ENCODE data around the gene ARPIN.

ARPIN gene

DNA sequence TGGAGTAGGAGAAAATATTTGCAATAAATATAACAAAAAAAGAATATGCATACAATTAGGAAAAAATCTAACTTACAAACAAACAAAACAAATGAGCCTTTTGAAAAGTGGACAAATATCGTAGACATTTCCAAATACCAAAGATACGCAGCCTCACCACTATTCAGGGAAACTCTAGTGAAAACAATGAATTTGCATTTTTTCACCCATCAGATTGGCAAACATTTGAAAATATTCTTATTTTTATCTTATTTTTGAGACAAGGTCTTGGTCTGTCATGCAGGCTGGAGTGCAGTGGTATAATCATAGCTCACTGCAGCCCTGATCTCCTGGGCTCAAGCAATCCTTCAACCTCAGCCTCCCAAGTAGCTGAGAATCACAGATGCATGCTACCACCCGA lies 34.4 kb downstream of the ARPIN start:
- TF ChIP-seq, protein P1, sequence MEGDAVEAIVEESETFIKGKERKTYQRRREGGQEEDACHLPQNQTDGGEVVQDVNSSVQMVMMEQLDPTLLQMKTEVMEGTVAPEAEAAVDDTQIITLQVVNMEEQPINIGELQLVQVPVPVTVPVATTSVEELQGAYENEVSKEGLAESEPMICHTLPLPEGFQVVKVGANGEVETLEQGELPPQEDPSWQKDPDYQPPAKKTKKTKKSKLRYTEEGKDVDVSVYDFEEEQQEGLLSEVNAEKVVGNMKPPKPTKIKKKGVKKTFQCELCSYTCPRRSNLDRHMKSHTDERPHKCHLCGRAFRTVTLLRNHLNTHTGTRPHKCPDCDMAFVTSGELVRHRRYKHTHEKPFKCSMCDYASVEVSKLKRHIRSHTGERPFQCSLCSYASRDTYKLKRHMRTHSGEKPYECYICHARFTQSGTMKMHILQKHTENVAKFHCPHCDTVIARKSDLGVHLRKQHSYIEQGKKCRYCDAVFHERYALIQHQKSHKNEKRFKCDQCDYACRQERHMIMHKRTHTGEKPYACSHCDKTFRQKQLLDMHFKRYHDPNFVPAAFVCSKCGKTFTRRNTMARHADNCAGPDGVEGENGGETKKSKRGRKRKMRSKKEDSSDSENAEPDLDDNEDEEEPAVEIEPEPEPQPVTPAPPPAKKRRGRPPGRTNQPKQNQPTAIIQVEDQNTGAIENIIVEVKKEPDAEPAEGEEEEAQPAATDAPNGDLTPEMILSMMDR (IDR thresholded peaks at IDR 0.05), result no peak

DNA sequence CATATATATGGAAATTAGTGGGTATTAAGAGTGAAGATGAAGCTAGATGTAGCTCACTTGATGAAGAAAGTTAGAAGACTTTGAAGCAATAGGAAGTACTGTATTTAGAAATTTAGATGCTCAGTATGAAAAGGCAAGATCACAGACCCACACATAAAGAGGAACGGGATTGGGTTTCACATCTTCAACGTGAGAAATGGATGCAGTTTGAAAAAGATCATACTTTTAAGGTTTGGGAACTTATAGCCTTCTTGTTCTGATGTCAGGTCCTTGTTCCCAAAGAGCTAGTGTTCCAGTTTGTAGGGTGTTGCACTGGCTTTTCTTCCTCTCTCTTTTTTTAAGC lies 35.7 kb downstream of the ARPIN start:
- TF ChIP-seq, protein P1 (IDR thresholded peaks at IDR 0.05), result no peak

DNA sequence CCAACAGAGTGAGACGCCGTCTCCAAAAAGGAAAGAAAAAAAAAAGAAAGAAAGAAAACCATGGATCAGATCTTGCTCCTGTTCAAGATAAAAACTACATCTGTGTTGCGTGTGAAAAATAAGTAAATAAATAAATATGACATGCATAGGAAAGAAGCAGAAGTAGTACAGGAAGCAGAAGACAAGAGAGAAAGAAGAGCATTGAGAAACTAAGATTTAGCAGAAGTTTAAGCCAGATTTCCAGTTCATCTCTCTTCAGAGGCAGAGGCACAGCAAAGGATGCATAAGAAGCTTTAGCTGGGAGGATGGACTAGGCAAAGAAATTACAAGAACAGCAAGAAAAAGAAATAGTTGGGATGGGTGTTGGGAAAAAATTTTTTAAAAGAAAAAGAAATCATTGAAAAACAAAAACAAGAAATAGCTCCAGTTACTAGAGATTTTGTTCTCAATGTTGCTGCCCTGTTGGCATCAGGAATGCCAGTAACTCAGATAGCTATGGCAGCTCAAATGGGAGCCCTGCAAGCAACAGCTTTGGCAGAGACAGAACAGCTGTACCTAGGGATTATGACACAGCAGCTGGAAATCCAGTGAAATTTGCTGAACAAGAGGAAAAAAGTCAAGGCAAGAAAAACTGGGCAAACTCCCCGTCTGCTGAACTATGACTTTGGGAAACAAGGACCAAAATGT lies 36.2 kb downstream of the ARPIN start:
- TF ChIP-seq, protein P1 (IDR thresholded peaks at IDR 0.05), result no peak

DNA sequence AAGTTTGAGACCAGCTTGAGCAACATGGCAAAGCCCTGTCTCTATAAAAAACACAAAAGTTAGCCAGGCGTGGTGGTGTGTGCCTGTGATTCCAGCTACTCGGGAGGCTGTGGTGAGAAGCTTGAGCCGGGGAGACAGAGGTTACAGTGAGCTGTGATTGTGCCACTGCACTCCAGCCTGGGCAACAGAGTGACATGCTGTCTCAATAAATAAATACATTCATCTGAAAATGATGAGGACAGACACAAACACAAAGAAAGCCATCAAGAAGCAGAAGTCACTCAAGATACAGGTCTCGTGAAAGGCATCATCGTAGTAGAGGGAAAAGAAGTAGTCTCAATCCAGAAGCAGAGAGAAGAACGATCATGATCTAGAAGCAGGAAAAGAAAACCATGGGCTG lies 37.0 kb downstream of the ARPIN start:
- TF ChIP-seq, protein P1 (IDR thresholded peaks at IDR 0.05), result no peak

DNA sequence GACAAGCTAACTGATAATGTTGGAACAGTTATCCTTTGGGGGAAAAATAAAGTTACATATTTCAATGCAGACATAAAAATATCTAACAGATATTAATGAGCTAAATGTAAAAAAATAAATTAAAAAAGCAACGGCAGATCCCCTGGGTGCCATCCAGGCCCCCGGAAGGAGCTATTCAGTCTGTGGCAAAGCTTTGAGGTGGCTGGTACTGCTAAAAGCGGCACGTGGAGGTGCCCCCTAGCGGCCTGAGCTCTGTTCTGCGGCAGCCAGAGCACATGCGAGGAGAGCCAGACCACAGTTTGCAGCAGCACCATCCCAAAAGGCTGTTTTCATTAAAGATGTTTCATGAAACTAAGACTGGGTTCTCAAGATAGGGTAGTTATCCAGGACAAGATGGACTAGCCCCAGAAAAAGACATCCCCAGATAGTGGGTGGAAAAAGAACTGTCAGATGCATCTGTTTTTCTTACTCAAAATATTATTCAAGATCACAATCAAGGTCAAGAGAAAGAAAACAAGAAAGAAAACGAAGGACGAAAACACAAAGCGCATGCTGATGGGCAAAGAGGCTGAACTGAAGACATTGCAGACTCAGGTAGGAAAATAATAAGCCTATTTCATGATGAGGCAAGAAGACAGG lies 37.7 kb downstream of the ARPIN start:
- TF ChIP-seq, protein P1 (IDR thresholded peaks at IDR 0.05), result peak; percentile 98

DNA sequence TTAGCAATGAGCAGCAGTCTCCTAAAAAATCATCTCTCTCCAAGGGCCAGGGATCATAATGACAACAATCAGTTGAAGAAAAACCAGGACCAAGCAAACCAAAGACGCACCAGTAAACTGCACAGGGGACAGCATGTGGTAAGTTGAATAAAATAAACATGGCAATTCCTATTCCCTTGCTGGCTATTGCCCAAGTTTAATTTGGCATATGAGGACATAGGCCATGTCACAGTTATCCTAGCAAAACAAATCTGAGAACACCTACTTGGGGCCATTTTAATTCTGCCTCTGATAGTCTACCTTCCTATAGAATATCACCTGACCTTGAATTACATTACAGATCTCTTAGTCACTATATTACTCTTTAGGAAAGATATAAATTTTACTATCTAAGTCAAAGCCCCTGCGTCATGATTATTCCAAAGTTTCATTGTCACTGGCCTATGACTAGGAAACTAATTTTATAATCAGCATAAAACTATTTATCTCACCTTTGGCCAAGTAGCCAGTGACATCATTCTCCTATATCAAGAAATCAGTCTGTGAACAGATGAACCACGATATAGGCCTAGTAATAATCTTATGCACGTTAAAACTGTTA lies 42.0 kb downstream of the ARPIN start:
- TF ChIP-seq, protein P1 (IDR thresholded peaks at IDR 0.05), result no peak

DNA sequence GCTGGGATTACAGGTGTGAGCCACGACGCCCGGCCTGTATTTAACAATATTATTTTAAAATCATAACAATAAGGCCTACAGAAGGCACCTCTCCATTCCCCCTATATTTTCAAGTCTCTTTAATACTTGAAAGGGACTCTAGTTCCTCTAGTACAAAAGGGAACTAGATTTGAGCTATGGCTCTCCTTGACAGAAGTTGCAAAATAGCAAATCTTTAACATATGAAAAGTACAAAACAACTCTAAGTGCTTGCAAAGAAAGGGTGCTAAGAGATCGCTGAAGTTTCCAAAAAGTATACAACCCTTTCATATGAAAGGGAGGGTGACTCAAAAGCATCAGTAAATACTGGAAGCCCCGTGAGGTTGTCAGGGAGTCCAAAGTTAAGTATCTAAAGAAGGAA lies 42.7 kb downstream of the ARPIN start:
- TF ChIP-seq, protein P1 (IDR thresholded peaks at IDR 0.05), result no peak

Data from LNCAP (cell line).